WI38 (cell line): Measurements from ENCODE around the gene XRRA1.
"Not testable (repeated sequence)": the region's sequence is repeated elsewhere in the genome, so short reads cannot be mapped to it uniquely, and the experiment has no call there.

Source experiments
- H3K4me3 ChIP-seq: 2 replicates; pipeline ENCODE4 v1.5.1; 2011; ENCODE audit warnings: low read depth, mild to moderate bottlenecking, control low read depth, low read length
- TF ChIP-seq, protein P1 (sequence below): IDR thresholded peaks from 2 replicates; pipeline ENCODE4 v1.5.1; 2012; ENCODE audit warnings: low read depth, mild to moderate bottlenecking, control low read depth, low read length

XRRA1 gene

DNA sequence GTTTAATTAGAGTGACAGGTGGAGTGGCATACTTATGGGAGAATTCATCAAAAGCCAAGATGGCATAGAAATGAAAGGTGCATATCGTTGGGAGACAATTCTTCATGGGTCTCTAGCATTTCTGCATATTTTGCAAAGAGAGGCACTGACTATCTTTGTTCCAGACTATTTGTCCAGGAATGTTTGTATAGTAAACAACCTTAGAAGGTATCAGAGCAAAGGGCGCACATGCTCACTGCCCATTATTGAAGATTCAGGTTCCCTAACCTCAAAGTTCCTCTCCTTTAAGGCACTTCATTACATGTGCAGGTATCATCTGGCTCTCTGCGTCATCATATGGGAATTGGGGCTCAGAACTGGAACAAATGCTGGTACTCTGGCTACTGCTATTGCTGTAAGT is 35.2 kb upstream of the XRRA1 start:
- TF ChIP-seq, protein P1, sequence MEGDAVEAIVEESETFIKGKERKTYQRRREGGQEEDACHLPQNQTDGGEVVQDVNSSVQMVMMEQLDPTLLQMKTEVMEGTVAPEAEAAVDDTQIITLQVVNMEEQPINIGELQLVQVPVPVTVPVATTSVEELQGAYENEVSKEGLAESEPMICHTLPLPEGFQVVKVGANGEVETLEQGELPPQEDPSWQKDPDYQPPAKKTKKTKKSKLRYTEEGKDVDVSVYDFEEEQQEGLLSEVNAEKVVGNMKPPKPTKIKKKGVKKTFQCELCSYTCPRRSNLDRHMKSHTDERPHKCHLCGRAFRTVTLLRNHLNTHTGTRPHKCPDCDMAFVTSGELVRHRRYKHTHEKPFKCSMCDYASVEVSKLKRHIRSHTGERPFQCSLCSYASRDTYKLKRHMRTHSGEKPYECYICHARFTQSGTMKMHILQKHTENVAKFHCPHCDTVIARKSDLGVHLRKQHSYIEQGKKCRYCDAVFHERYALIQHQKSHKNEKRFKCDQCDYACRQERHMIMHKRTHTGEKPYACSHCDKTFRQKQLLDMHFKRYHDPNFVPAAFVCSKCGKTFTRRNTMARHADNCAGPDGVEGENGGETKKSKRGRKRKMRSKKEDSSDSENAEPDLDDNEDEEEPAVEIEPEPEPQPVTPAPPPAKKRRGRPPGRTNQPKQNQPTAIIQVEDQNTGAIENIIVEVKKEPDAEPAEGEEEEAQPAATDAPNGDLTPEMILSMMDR, result no peak
- no peak overlapping the region for H3K4me3 ChIP-seq

DNA sequence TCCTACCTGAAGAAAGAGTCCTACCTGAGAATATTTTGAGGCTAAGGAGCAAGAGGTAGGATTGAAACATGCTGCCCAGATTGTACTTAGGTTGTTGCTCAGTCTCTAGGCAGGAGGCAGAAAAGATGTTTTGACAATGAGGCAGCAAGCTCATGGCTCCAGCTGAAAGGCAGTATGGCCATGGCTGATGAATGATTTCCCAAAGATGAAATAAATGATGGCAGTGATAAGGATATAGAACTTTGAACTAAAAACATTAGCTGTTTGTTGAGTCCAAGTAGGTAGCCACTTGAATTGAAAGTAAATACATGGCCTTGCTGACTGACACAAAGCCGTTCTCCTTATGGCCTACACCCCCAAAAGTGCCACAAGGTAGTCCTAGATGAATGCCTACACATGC is 33.0 kb upstream of the XRRA1 start:
- no peak overlapping the region for H3K4me3 ChIP-seq
- TF ChIP-seq, protein P1, result no peak

DNA sequence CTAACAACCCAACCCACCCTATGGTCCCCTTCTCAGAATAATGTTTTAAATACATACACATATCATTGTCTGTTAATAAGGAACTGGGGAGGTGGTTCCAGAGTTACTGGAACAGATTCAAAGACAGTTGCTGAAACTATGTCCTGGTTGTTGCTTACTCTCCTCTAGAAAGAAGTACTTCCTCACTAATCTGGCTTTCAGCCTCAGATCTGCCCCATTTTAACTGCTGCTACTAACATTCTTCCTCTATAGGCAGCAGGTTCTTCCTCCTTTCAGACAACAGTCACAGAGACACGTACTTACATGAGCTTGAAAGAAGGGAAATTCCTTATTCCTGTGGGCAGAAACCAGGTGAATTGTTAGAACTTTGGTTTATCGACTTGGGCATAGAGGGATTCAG is 31.7 kb upstream of the XRRA1 start:
- no peak overlapping the region for H3K4me3 ChIP-seq
- TF ChIP-seq, protein P1, result no peak

DNA sequence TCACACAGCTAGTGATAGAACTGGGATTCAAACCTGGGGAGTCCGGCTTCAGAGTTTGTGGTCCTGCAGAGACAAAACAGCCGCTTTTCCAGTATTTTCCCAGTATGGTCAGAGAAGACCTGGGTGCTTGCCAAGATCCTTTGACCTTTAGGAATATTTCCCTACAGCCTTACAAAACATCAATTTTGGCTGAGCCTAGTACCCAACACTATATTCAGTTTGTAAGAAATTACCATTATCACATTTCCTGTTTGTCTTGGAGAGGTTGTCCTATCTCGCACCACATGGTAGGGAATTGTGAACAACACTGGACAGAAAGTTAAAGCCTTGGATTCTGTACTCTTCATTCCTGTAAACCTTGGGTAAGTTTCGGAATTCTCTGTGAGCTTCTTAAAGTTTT is 29.1 kb upstream of the XRRA1 start:
- H3K4me3 ChIP-seq, result no peak overlapping the region
- TF ChIP-seq, protein P1, result no peak

DNA sequence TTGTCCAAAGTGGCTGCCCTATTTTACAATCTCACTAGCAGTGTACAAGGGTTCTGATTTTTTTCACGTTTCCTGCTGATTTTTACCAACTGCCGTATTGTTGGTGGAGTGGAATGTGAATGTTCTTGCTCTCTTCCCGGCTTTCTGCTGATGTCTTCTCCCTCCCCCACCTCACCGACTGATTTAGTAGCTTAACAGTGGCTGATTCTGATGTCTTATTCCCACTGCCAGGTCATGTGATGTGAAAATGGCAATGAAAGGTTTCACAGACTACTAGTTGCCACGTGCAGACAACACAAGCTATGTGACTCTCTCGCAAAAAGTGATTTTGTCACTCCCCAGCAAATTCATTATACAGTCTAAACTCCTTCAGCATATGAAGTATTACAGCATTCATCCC is 22.5 kb upstream of the XRRA1 start:
- TF ChIP-seq, protein P1, result no peak
- H3K4me3 ChIP-seq, result no peak overlapping the region

DNA sequence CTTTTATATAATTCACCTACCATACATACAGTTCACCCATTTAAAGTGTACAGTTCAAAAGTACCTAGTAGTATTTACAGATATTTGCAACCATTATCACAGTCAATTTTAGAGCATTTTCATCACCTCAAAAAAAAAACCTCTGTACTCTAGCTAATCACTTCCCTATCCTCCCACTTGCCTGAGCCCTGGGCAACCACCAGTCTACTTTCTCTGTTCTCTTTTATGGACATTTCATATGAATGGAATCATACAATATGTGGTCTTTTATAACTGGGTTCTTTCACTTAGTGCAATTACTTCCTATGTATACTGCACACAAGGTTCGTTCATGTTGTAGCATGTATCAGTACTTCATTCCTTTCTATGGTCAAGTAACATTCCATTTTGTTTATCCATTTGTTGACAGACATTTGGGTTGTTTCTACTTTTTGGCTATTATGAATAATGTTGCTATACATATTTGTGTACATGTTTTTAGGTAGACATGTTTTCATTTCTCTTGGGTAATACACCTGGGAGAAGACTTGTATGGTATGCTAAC is 22.0 kb upstream of the XRRA1 start:
- TF ChIP-seq, protein P1, result no peak

DNA sequence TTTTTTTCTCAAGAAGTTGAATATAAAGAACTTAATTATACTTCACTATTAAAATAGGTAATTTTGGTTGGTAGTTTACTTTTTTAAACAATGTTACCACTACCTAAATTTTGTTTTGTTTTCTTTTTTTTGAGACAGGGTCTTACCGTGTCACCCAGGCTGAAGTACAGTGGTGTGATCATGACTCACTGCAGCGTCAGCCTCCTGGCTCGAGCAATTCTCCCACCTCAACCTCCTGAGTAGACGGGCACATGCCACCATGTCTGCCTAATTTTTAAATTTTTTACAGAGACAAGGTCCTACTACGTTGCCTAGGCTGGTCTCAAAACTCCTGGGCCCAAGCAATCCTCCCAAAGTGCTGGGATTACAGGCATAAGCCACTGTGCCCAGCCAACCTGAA is 17.8 kb upstream of the XRRA1 start:
- H3K4me3 ChIP-seq, result no peak overlapping the region
- TF ChIP-seq, protein P1, result no peak

More for the DNA sequence above, 22.0 kb upstream of the XRRA1 start:
- H3K4me3 ChIP-seq, result no peak overlapping the region

DNA sequence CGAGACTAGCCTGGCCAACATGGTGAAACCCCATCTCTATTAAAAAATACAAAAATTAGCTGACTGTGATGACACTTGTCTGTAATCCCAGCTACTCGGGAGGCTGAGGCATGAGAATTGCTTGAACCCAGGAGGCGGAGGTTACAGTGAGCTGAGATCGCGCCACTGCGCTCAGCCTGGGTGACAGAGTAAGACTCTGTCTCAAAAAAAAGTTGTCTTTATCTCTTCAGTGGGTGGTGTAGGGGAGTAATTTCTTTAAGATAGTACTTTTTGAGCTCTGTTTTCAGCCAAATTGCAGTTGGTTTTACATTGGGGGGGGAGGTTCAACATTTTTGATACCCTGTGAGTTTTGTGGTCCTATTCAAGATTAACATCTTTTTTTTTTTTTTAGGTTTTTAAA is 11.2 kb upstream of the XRRA1 start:
- not testable (repeated sequence) for H3K4me3 ChIP-seq
